ENCODE results near the gene GPR42.
"Not testable (repeated sequence)": the region's sequence is repeated elsewhere in the genome, so short reads cannot be mapped to it uniquely, and the experiment has no call there.

The GPR42 gene

GRCh38 chr19:35397064-35397463, 26.2 kb downstream of the GPR42 start:
- DNase-seq, result no peak

- DNase-seq, result no peak
These were observed 27.7 kb downstream of the GPR42 start for GRCh38 chr19:35398570-35398969.

DNA sequence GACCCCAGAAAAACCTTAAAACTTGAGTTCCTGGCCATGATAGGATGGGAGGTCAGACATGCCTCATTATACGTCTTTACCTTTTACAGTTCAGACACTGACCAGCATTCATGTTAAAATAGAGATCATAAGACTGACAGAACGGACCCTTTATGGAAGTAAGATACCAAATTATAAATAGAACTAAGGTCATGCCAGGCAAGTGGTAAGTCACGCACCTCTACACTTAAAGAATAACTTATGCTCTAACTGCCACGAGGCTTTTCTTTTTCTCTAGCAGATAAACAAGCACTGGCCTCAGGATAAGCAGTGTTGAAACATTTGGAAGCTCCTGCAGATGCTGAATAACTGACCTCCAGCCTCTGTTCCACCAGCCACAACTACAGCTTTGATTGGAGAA, 28.4 kb downstream of the GPR42 start:
- DNase-seq, result no peak

DNA sequence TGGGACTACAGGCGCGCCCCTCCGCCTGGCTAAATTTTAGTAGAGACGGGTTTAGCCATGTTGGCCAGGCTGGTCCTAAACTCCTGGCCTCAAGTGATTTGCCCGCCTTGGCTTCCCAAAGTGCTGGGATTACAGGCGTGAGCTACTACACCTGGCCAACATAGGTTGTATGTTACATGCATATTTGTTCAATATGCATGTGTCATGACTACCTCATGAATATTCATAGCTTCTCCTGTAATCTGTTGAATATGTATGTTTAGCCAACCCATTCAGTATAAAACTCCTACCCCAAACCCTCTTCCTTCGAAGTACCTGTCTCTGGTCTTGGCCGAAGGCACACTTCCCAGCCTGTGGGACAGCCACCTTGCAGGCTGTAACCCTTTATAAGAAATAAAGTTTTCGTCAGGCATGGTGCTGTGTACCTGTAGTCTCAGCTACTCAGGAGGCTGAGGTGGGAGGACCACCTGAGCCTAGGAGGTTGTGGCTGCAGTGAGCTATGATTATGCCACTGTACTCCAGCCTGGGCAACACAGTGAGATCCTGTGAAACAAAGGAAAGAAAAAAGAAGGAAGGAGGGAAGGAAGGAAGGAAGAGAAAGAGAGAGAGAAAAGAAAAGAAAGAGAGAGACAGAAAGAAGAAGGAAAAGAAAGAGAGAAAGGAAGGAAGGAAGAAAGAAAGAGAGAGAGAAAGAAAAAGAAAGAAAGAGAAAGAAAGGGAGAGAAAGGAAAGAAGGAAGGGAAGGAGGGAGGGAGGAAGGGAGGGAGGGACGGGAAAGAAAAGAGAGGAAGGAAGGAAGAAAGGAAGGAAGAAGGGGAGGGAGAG, 29.3 kb downstream of the GPR42 start:
- DNase-seq, result no peak

- DNase-seq, result no peak
These were observed 29.9 kb downstream of the GPR42 start for GRCh38 chr19:35400773-35401100.

GRCh38 chr19:35401416-35401815, 30.5 kb downstream of the GPR42 start:
- DNase-seq, result not testable (repeated sequence)

DNA sequence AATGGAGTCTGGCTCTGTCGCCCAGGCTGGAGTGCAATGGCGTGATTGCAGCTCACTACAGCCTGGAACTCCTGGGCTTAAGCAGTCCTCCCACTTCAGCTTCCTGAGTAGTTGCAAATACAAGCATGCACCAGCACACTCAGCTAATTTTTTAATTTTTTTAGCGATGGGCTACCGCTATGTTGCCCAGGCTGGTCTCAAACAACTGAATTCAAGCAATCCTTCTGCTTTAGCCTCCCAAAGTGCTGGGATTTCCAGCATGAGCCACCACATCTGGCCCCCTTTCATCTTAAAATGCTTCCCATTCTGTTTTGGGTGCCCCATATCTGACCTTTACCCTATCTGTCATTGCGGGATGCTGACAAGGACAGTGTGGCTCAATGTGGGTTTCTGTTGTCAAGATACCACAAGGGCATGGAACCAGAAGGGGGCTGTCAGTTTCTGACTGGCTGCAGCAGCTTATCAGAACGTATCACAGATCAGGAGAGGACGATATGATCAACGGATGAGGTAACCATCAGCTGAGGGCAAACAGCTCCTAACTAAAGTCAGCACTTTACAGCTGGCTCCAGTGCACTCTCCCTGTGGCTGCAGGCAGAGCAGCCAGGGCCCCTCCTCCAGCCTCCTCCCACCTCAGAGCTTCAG, 32.4 kb downstream of the GPR42 start:
- no peak for DNase-seq

- DNase-seq, result no peak
These were observed 34.2 kb downstream of the GPR42 start for GRCh38 chr19:35404879-35405622.

DNA sequence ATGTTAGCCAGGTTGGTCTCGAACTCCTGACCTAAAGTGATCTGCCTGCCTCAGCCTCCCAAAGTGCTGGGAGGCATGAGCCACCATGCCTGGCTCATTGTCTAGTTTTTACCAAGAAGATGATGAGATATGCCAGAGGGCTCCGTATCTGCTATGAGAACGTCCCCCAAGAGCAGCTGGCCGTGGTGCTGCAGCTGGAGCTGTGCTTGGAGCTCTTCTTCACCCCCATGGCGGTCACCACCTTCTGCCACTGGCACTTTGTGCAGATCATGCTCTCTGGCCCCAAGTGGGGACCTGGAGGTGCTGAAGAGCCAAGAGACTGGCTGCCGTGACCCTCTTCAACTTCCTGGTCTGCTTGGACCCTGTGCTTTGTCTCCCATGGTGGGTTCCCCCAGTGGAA, 36.8 kb downstream of the GPR42 start:
- DNase-seq, result no peak

GRCh38 chr19:35408284-35409171, 37.7 kb downstream of the GPR42 start:
- no peak for DNase-seq

GRCh38 chr19:35409191-35409590, 38.3 kb downstream of the GPR42 start:
- DNase-seq, result no peak

DNA sequence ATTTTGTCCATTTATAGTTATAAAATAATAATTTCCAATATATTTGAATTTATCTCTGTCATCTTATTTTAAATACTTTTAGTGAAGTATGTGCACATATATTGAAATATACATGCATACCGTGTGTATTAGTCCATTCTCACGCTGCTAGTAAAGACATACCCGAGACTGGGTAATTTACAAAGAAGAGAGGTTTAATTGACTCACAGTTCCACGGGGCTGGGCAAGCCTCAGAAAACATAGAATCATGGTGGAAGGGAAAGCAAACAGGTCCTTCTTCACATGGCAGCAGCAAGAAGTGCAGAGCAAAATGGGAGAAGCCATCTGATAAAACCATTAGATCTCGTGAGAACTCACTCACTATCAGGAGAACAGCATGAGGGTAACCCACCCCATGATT, 39.6 kb downstream of the GPR42 start:
- DNase-seq, result no peak

GRCh38 chr19:35414442-35414841, 43.6 kb downstream of the GPR42 start:
- DNase-seq, result no peak

DNA sequence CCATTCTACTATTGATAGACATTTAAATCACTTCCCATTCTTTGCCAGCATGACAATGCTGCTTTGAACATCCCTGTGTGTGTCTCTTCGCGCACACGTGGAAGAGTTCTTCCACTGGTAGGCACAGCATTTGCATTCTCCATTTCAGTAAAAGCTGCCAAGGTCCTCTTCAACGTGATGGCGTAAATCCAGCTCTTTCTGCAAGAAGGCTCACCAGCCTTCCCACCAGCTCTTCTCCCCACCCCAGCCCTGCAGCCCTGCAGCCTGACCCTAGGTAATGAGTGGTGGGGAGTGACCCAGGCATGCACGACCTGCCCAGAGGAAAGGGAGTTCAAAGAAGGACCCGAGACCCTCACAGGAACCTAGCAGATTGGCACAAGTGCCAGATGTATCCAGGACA, 45.5 kb downstream of the GPR42 start:
- no peak for DNase-seq

- DNase-seq, result no peak
These were observed 46.4 kb downstream of the GPR42 start for GRCh38 chr19:35417278-35417677.

GRCh38 chr19:35417713-35418534, 47.1 kb downstream of the GPR42 start:
- no peak for DNase-seq

GRCh38 chr19:35419046-35419445, 48.2 kb downstream of the GPR42 start:
- DNase-seq, result no peak

- DNase-seq, result no peak
These were observed 48.9 kb downstream of the GPR42 start for GRCh38 chr19:35419805-35420204.

- DNase-seq, result no peak
These were observed 50.5 kb downstream of the GPR42 start for GRCh38 chr19:35421362-35421761.

Measured in DMS79 treated with DMSO at 0.1 percent for 48 hours (cell line).